ENCODE measurements around the gene PDAP1.

PDAP1 gene

GRCh38 chr7:99381664-99382075 lies 26.7 kb downstream of the PDAP1 start:
- peak overlapping the region in 16 of 21 experiments; percentile 18 to 97 (median 88) for H3K27ac ChIP-seq
- no peak overlapping the region for H3K4me3 ChIP-seq

GRCh38 chr7:99380823-99381663 lies 27.4 kb downstream of the PDAP1 start:
- H3K4me3 ChIP-seq, result peak overlapping the region in 4 of 7 experiments; percentile 10 to 27 (median 14)
- peak overlapping the region; percentile 37 to 97 (median 89) for H3K27ac ChIP-seq

- Histone ChIP-seq H3K4me3 (peak overlapping the region in 6 of 7 experiments; percentile 1 to 27 (median 15)), H3K27ac (peak overlapping the region; percentile 39 to 97 (median 89))
Observed at GRCh38 chr7:99380032-99380822, 28.2 kb downstream of the PDAP1 start.

- Histone ChIP-seq H3K4me3 (peak overlapping the region in 6 of 7 experiments; percentile 1 to 27 (median 12)), H3K27ac (peak overlapping the region; percentile 39 to 97 (median 89))
Observed at GRCh38 chr7:99379693-99380031, 28.7 kb downstream of the PDAP1 start.

GRCh38 chr7:99379043-99379577 lies 29.3 kb downstream of the PDAP1 start:
- peak overlapping the region; percentile 39 to 97 (median 89) for H3K27ac ChIP-seq
- H3K4me3 ChIP-seq, result peak overlapping the region in 4 of 7 experiments; percentile 10 to 27 (median 16)

- peak overlapping the region; percentile 71 to 99 (median 96) for H3K27ac ChIP-seq
- H3K4me3 ChIP-seq, result peak overlapping the region; percentile 63 to 96 (median 91)
Observed at GRCh38 chr7:99375070-99375807, 33.2 kb downstream of the PDAP1 start.

GRCh38 chr7:99374111-99375064 lies 34.0 kb downstream of the PDAP1 start, which contains the start of gene ARPC1B:
ARPC1B (plus strand) TSS chr7:99374730; CDS start chr7:99385715, 10,985 bp downstream.
- Histone ChIP-seq H3K27ac (peak within 1 kb of the TSS; percentile 71 to 99 (median 96)), H3K4me3 (peak within 1 kb of the TSS; percentile 63 to 96 (median 91))

- peak overlapping the region in 18 of 21 experiments; percentile 83 to 99 (median 96) for H3K27ac ChIP-seq
Observed at GRCh38 chr7:99373091-99374066, 35.0 kb downstream of the PDAP1 start.

GRCh38 chr7:99372275-99373090 lies 35.9 kb downstream of the PDAP1 start:
- Histone ChIP-seq H3K27ac (peak overlapping the region in 2 of 21 experiments; percentile 27 to 28), H3K4me3 (no peak overlapping the region)

More at GRCh38 chr7:99373091-99374066, 35.0 kb downstream of the PDAP1 start:
- H3K4me3 ChIP-seq, result peak overlapping the region; percentile 63 to 96 (median 91)

- Histone ChIP-seq H3K4me3 (no peak overlapping the region), H3K27ac (no peak overlapping the region)
Observed at GRCh38 chr7:99371376-99371920, 36.9 kb downstream of the PDAP1 start.

GRCh38 chr7:99369767-99370391 lies 38.5 kb downstream of the PDAP1 start:
- Histone ChIP-seq H3K4me3 (no peak overlapping the region), H3K27ac (peak overlapping the region in 3 of 21 experiments; percentile 2 to 14 (median 10))

GRCh38 chr7:99368750-99369389 lies 39.5 kb downstream of the PDAP1 start:
- no peak overlapping the region for H3K27ac ChIP-seq
- H3K4me3 ChIP-seq, result no peak overlapping the region

GRCh38 chr7:99366646-99367045 lies 41.8 kb downstream of the PDAP1 start:
- Histone ChIP-seq H3K27ac (peak overlapping the region in 3 of 21 experiments; percentile 5 to 56 (median 30)), H3K4me3 (no peak overlapping the region)

- H3K4me3 ChIP-seq, result no peak overlapping the region
- H3K27ac ChIP-seq, result peak overlapping the region in 1 of 21 experiments; percentile 18
Observed at GRCh38 chr7:99365318-99366141, 42.9 kb downstream of the PDAP1 start.
